GM18909 (cell line): ENCODE results near the gene EFCAB12.
"Not testable (repeated sequence)": the region's sequence is repeated elsewhere in the genome, so short reads cannot be mapped to it uniquely, and the experiment has no call there.

Experiments used
- ATAC-seq: cut with Tn5 transposase; IDR thresholded peaks from one replicate; pipeline ENCODE4 v1.9.1; 2021; ENCODE audit warnings: mild to moderate bottlenecking; ENCODE audit not compliant: unreplicated experiment, poor library complexity

The EFCAB12 gene

GRCh38 chr3:129421988-129422745 is 6.3 kb downstream of the EFCAB12 start:
- ATAC-seq = no peak

GRCh38 chr3:129421236-129421883 is 7.1 kb downstream of the EFCAB12 start:
- ATAC-seq = no peak

GRCh38 chr3:129419476-129419875 is 9.0 kb downstream of the EFCAB12 start:
- no peak for ATAC-seq

GRCh38 chr3:129418041-129418973 is 10.1 kb downstream of the EFCAB12 start:
- no peak for ATAC-seq

- no peak for ATAC-seq
These were observed 11.1 kb downstream of the EFCAB12 start for GRCh38 chr3:129417326-129417725.

- ATAC-seq = no peak
These were observed 12.0 kb downstream of the EFCAB12 start for GRCh38 chr3:129416415-129416814.

- ATAC-seq = no peak
These were observed 12.6 kb downstream of the EFCAB12 start for GRCh38 chr3:129415830-129416229.

- ATAC-seq = no peak
These were observed 13.1 kb downstream of the EFCAB12 start for GRCh38 chr3:129415378-129415777.

- peak; percentile 88 for ATAC-seq
These were observed 14.5 kb downstream of the EFCAB12 start for GRCh38 chr3:129413687-129414506.

- ATAC-seq = not testable (repeated sequence)
These were observed 15.2 kb downstream of the EFCAB12 start for GRCh38 chr3:129413238-129413637.

- ATAC-seq = no peak
These were observed 15.8 kb downstream of the EFCAB12 start for GRCh38 chr3:129412542-129413198.

- ATAC-seq = no peak
These were observed 17.5 kb downstream of the EFCAB12 start for GRCh38 chr3:129410971-129411370.

- no peak for ATAC-seq
These were observed 18.9 kb downstream of the EFCAB12 start for GRCh38 chr3:129409541-129409940.

GRCh38 chr3:129404610-129405009 is 23.8 kb downstream of the EFCAB12 start:
- no peak for ATAC-seq

GRCh38 chr3:129404130-129404529 is 24.3 kb downstream of the EFCAB12 start:
- ATAC-seq = no peak

GRCh38 chr3:129403450-129403849 is 25.0 kb downstream of the EFCAB12 start:
- ATAC-seq = no peak

GRCh38 chr3:129402616-129403015 is 25.8 kb downstream of the EFCAB12 start:
- no peak for ATAC-seq

GRCh38 chr3:129402210-129402609 is 26.2 kb downstream of the EFCAB12 start:
- ATAC-seq = no peak

- peak; percentile 17 for ATAC-seq
These were observed 28.5 kb downstream of the EFCAB12 start for GRCh38 chr3:129399895-129400357.
